Thoracic aorta (tissue), 2 donors: ENCODE results near the gene SLC35F6. TPM values are rescaled to one million over a fixed set of nuclear protein-coding genes. Genes with fewer than 3 reads are reported as not detected.

ENCODE experiments used
- ATAC-seq: fragments of 150-250 bp; one replicate; pipeline ENCODE4 v1.8.0; 2017; ENCODE audit warnings: low read depth; ENCODE audit not compliant: insufficient number of reproducible peaks, low FRiP score
- DNase-seq: peaks from one replicate; pipeline ENCODE4 v3.0.0-alpha.2; 2020; ENCODE audit warnings: low spot score
- H3K27ac ChIP-seq, 2 donors: fragments of 200-600 bp; sonication (generic); 1 replicate in 1 of 2; 2 replicates in 1 of 2; pipeline ENCODE4 v1.5.1; 2016; ENCODE audit warnings: mild to moderate bottlenecking in 2 of 2, moderate library complexity in 2 of 2
- H3K27me3 ChIP-seq: fragments of 200-600 bp; sonication (generic); replicated peaks from 2 replicates; pipeline ENCODE4 v1.6.0; 2016; ENCODE audit warnings: mild to moderate bottlenecking; ENCODE audit not compliant: insufficient read depth
- H3K36me3 ChIP-seq: fragments of 200-600 bp; sonication (generic); one replicate; pipeline ENCODE4 v1.5.1; 2016
- H3K4me1 ChIP-seq, 2 donors: fragments of 200-600 bp; sonication (generic); 1 replicate in 1 of 2; 2 replicates in 1 of 2; pipeline versions ENCODE4 v1.5.1 to v1.6.0; 2016; ENCODE audit warnings: low read depth in 2 of 2, mild to moderate bottlenecking in 1 of 2; ENCODE audit not compliant: control insufficient read depth in 1 of 2
- H3K4me3 ChIP-seq: fragments of 200-600 bp; sonication (generic); 2 replicates; pipeline ENCODE4 v1.5.1; 2016; ENCODE audit warnings: mild to moderate bottlenecking
- H3K9me3 ChIP-seq: fragments of 200-600 bp; sonication (generic); 2 replicates; pipeline ENCODE4 v1.5.1; 2016
- CTCF ChIP-seq: fragments of 200-600 bp; sonication (generic); IDR thresholded peaks from one replicate; pipeline ENCODE4 v1.5.1; 2019; ENCODE audit warnings: antibody characterized with exemption
- total RNA-seq, 2 donors: library from RNA; depleted of rRNA; stranded (reverse); fragments of >200 nt; gene quantifications; one replicate each; pipeline versions ENCODE4 v1.1.0 to v1.2.3, GENCODE V29; 2016

Gene SLC35F6
- total RNA-seq, 2 donors from 2014 or later: 43.7 to 44.5 TPM

GRCh38 chr2:26805241-26805676 lies 41.2 kb downstream of the SLC35F6 start:
- Histone ChIP-seq H3K27me3 (no peaks in the 10 kb centered on the region), H3K27ac (no peak overlapping the region), H3K9me3 (no peaks in the 10 kb centered on the region), H3K36me3 (no peaks in the 10 kb centered on the region), H3K4me1 (no peaks in the 10 kb centered on the region), H3K4me3 (no peak overlapping the region)
- no peak for TF ChIP-seq CTCF
- no peak for ATAC-seq
- DNase-seq: no peak

GRCh38 chr2:26807788-26808460 lies 43.8 kb downstream of the SLC35F6 start:
- no peak overlapping the region for H3K27ac ChIP-seq
- ATAC-seq: no peak

GRCh38 chr2:26809211-26809610 lies 45.1 kb downstream of the SLC35F6 start:
- Histone ChIP-seq H3K27me3 (no peaks in the 10 kb centered on the region), H3K4me1 (no peaks in the 10 kb centered on the region), H3K9me3 (no peaks in the 10 kb centered on the region), H3K27ac (no peak overlapping the region), H3K36me3 (no peaks in the 10 kb centered on the region), H3K4me3 (no peak overlapping the region)
- ATAC-seq (no peak), DNase-seq (no peak)
- no peak for TF ChIP-seq CTCF

More at GRCh38 chr2:26807788-26808460, 43.8 kb downstream of the SLC35F6 start:
- Histone ChIP-seq H3K27me3 (no peaks in the 10 kb centered on the region), H3K9me3 (no peaks in the 10 kb centered on the region), H3K36me3 (no peaks in the 10 kb centered on the region), H3K4me1 (no peaks in the 10 kb centered on the region), H3K4me3 (no peak overlapping the region)
- TF ChIP-seq CTCF: no peak
- DNase-seq: no peak

- Histone ChIP-seq H3K36me3 (no peaks in the 10 kb centered on the region), H3K9me3 (no peaks in the 10 kb centered on the region), H3K4me1 (no peaks in the 10 kb centered on the region), H3K27me3 (no peaks in the 10 kb centered on the region), H3K4me3 (no peak overlapping the region), H3K27ac (no peak overlapping the region)
- TF ChIP-seq CTCF: no peak
- ATAC-seq (no peak), DNase-seq (no peak)
Observed at GRCh38 chr2:26809876-26810577, 45.9 kb downstream of the SLC35F6 start.

- Histone ChIP-seq H3K4me3 (no peak overlapping the region), H3K36me3 (no peaks in the 10 kb centered on the region), H3K27ac (no peak overlapping the region), H3K4me1 (no peaks in the 10 kb centered on the region), H3K9me3 (no peaks in the 10 kb centered on the region), H3K27me3 (no peaks in the 10 kb centered on the region)
- DNase-seq (no peak), ATAC-seq (no peak)
- TF ChIP-seq CTCF: no peak
Observed at GRCh38 chr2:26811261-26811660, 47.2 kb downstream of the SLC35F6 start.
